ENCODE data around the gene CCDC91.

The CCDC91 gene, protein sequence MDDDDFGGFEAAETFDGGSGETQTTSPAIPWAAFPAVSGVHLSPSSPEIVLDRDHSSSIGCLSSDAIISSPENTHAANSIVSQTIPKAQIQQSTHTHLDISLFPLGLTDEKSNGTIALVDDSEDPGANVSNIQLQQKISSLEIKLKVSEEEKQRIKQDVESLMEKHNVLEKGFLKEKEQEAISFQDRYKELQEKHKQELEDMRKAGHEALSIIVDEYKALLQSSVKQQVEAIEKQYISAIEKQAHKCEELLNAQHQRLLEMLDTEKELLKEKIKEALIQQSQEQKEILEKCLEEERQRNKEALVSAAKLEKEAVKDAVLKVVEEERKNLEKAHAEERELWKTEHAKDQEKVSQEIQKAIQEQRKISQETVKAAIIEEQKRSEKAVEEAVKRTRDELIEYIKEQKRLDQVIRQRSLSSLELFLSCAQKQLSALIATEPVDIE

DNA sequence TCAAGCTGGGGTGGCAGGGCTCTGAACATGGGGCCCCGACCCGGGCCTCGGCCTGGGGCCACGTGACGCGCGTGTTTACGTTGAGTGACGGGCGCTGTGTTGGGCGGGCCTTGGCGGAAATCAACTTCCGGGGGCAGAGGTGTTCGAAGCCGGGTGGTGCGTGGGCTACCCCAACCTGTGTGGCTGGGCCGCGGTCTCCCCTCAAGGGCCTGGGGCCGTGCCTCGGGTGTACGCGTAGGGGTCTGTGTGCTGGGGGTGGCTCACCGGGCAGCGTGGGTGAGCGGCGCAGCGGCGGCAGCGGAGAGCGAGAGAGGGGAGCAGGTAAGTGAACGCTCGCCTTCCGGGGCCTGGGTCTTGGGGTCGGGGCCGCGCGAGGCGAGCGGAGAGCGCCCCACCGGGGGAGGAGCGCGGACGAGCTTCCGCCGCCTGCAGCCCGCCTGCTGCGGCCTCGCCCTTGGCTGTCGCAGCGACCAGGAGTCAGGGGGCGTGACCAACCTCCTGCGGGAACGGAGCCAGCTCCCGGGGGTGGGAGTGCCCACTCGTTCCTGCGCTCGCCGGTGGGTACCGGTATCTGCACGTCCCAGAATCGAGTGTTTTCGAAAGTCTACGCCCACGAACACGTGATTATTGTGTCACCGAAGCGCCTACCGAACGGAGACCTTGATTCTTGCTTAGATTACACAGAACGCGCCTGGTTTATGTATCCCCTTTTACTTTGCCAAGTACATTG is at the start of gene CCDC91:
TSS of gene CCDC91 (plus strand) at position 136 of the 730 bp plus-strand sequence. CDS start 66,760 bp downstream, outside the sequence.
- DNase-seq = peak; percentile 66 to 78 (median 72)

DNA sequence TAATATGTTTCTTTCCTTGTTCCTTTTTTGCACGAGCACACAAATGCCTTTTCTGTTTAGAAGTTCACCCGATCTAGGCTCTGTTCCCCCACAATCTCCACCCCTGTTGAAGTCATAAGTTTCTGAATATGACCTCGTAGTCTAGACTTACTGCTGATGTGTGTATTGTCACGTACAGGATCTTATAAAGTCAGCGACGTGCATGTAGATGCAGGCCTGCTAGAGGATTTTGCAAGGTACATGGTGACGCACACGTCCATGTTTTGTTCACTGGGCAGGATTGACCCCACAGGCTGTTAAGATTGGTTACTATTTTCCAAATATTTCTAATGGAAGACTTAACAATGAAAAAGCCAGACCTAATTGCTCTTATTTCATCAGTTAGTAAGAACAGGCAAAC is 46.2 kb upstream of the CCDC91 start:
- DNase-seq = no peak

DNA sequence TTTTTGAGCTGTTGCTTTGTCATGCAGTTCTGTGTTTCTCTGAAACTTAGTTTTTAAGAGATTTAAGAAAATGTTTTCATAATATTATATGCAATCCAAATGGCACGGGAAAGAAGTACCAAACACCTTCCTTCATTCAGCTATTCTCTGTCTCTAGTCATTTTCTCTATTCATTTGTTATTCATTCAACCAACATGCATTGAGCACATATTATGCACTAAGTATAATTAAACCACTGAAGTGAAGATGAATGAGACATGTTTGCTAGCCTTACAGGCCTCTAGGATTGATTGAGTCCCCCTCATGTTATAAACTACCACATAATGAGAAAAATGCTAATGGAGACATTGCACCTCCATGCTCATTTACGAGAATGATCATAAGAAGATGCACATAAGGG is 45.7 kb upstream of the CCDC91 start:
- no peak for DNase-seq

- no peak for DNase-seq
Observed at GRCh38 chr12:28145216-28145615, 45.0 kb upstream of the CCDC91 start.

GRCh38 chr12:28149279-28149678 is 41.0 kb upstream of the CCDC91 start:
- DNase-seq = no peak

DNA sequence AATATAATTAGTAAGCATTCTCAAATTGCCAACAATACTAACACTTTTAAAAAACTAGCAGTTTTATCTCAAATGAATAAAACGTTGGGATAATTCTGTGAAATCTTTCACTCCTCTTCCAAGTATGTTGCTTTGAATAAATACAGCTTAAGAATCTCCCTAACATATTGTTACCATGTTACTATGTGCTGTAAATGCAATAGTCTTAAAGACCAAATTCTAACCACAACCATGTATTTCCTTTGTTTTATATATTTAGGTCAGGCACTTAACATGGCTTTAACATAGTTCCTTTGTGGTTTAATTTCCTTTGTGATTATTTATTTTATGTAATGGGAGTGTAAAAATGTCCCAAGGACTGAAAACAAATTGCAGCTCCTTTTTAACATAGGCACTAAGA is 33.9 kb upstream of the CCDC91 start:
- no peak for DNase-seq

- no peak for DNase-seq
Observed at GRCh38 chr12:28156804-28157203, 33.5 kb upstream of the CCDC91 start.

DNA sequence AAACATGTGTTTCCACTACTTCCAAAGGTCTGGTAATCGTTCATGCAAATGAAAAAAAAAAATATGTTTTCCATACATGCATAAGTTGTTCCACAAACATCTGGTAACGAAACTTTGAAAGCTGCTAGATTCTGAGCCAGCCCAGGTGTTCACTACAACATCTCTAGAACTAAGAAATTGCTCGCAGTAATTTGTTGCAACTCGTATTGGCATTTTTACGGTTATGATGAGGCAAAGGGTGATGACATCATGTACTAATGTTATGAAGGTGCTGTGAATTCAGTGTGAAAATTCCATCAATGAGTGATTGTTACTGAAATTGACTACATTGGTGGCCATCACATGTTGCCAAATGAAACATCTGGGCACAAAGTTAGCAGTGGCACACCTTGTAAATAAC is 31.9 kb upstream of the CCDC91 start:
- no peak for DNase-seq

DNA sequence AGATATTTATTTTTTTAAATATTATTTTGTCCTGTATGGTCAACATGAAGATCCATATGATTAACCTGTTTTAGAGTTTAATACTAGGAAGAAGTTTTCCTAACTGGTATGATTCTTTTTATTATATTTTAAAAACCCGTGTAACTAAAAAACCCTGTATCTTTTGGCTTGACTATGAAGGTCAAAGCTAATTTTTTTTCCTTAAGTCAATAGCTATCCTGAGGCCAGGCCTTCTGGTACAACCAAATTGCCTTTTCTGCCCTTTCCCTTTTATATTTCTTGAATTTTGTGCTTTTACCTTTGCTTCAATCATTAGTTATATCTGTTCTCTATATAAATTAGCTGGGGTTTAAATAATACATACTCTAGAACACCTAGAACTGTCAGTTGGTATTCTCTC is 30.6 kb upstream of the CCDC91 start:
- DNase-seq = no peak

DNA sequence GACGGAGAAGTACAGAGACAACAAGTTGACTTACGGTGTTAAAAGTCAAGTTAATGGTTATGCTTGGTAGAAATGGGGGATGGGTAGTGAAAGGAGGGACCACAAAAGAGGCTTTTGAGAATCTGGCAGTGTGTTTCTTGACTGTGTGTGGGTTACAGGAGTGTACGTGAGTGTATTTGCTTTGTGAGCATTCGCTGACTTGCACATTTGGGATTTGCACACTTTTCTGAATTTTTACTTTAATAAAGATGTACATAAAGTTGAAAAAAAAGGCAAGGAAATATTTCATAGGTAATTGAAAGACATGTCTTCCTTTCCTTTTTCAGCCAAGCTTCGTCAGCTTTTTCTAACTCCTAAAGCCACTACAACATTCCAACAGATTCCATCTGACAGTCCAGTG is 28.6 kb upstream of the CCDC91 start:
- DNase-seq = no peak

DNA sequence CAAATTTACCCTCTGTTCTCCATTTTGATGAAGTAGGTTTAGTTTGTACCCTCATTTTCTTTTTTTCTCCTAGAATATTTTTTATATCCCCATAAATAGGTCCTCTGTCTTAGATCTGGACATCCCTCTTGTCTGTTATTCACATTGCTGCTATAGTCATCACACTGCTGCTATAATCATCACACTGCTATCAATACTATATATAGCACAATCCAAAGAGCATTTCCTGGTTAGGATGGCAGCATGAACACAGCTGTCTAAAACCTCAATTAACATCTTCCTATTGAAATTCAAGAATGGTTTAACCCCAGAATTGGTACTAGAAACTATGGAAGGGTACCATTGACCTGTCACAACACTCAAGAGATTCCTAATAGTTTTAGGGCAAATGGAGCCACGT is 27.6 kb upstream of the CCDC91 start:
- no peak for DNase-seq

GRCh38 chr12:28164644-28165275 is 25.5 kb upstream of the CCDC91 start:
- DNase-seq = no peak

DNA sequence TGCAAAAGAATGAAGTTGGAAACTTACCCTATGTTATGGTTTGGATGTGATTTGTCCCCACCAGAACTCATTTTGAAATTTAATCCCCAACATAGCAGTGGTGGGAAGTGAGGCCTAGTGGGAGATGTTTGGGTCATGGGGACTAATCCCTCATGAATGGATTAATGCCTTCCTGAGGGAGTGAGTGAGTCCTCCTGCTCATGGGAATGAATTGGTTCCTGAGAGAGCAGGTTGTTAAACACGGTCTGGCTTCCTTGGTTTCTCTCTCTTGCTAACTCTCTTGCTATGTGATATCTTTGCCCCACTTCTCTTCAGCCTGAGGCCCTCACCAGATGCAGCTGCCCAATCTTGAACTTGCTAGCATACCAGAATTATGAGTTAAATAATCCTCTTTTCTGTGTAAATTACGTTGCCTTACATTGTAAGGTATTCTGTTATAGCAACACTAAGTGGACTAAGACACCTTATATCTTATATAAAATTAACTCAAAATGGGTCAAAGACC is 22.2 kb upstream of the CCDC91 start:
- DNase-seq = no peak

GRCh38 chr12:28171356-28172060 is 18.7 kb upstream of the CCDC91 start:
- DNase-seq = no peak

GRCh38 chr12:28172434-28173030 is 17.7 kb upstream of the CCDC91 start:
- no peak for DNase-seq

- no peak for DNase-seq
Observed at GRCh38 chr12:28173440-28173839, 16.8 kb upstream of the CCDC91 start.

- no peak for DNase-seq
Observed at GRCh38 chr12:28175098-28175589, 15.1 kb upstream of the CCDC91 start.

GRCh38 chr12:28176295-28176694 is 14.0 kb upstream of the CCDC91 start:
- no peak for DNase-seq

GRCh38 chr12:28177461-28177860 is 12.8 kb upstream of the CCDC91 start:
- DNase-seq = no peak

DNA sequence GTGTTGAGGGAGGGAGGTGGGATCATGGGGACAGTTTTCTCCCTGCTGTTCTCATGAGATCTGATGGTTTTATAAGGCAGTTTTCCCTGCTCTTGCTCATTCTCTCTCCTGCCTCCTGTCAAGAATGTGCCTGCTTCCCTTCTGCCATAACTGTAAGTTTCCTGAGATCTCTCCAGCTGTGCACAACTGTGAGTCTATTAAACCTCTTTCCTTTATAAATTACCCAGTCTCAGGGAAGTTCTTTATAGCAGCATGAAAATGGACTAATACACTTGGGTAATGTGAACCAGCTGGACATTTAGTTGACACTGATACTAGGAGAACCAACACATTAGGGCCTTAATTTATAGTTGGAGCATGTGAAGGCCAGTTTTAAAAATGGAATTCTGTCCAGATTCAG is 12.4 kb upstream of the CCDC91 start:
- DNase-seq = no peak

- no peak for DNase-seq
Observed at GRCh38 chr12:28178775-28179174, 11.5 kb upstream of the CCDC91 start.

DNA sequence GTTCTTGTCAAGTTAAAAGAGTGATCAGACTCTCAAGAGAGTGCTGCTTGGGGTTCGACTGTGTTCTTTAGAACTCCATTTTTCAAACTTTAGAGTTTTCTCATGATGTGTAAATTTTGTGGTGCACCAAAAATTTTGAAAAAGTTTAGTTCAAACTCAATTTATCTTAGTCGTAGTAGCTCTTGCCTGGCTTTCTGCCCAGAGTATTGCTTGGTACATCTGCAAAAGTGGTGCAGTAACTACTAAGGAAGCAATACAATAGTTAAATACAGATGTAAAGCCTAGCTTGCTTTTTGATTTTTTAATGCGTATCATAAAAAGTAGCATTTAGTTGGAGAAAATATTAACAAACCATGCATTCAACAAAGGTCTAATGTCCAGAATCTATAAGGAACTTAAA is 9.5 kb upstream of the CCDC91 start:
- DNase-seq = no peak
